Mucosa of rectum (tissue), 2 donors: Measurements from ENCODE around the gene COL18A1.
"Not testable (repeated sequence)": the region's sequence is repeated elsewhere in the genome, so short reads cannot be mapped to it uniquely, and the experiment has no call there.

Experiments
- H3K27ac ChIP-seq, 2 donors: one replicate each; pipeline ENCODE4 v1.7.0; 2013; ENCODE audit warnings: inconsistent platforms in 2 of 2, low read depth in 2 of 2, low read length in 2 of 2
- H3K27me3 ChIP-seq, 2 donors: one replicate each; pipeline ENCODE4 v1.7.0; 2013; ENCODE audit warnings: low read length in 2 of 2; ENCODE audit not compliant: control insufficient read depth in 2 of 2, insufficient read depth in 2 of 2
- H3K36me3 ChIP-seq, 2 donors: one replicate each; pipeline ENCODE4 v1.7.0; 2013; ENCODE audit warnings: low read length in 2 of 2; ENCODE audit not compliant: control insufficient read depth in 2 of 2, insufficient read depth in 2 of 2
- H3K4me1 ChIP-seq, 2 donors: one replicate each; pipeline ENCODE4 v1.7.0; 2013; ENCODE audit warnings: low read length in 2 of 2, mild to moderate bottlenecking in 1 of 2; ENCODE audit not compliant: control insufficient read depth in 2 of 2, insufficient read depth in 2 of 2
- H3K4me3 ChIP-seq, 2 donors: one replicate each; pipeline ENCODE4 v1.7.0; 2013; ENCODE audit warnings: low read length in 2 of 2
- H3K9ac ChIP-seq, 2 donors: one replicate each; pipeline ENCODE4 v1.7.0; 2013; ENCODE audit warnings: low read length in 2 of 2, low read depth in 1 of 2, mild to moderate bottlenecking in 1 of 2
- H3K9me3 ChIP-seq, 2 donors: one replicate each; pipeline ENCODE4 v1.7.0; 2013; ENCODE audit warnings: low read length in 2 of 2; ENCODE audit not compliant: control insufficient read depth in 2 of 2
- donor health status: healthy.
- donor health status: Normal muscosa, but diverticular disease.

COL18A1 gene

DNA sequence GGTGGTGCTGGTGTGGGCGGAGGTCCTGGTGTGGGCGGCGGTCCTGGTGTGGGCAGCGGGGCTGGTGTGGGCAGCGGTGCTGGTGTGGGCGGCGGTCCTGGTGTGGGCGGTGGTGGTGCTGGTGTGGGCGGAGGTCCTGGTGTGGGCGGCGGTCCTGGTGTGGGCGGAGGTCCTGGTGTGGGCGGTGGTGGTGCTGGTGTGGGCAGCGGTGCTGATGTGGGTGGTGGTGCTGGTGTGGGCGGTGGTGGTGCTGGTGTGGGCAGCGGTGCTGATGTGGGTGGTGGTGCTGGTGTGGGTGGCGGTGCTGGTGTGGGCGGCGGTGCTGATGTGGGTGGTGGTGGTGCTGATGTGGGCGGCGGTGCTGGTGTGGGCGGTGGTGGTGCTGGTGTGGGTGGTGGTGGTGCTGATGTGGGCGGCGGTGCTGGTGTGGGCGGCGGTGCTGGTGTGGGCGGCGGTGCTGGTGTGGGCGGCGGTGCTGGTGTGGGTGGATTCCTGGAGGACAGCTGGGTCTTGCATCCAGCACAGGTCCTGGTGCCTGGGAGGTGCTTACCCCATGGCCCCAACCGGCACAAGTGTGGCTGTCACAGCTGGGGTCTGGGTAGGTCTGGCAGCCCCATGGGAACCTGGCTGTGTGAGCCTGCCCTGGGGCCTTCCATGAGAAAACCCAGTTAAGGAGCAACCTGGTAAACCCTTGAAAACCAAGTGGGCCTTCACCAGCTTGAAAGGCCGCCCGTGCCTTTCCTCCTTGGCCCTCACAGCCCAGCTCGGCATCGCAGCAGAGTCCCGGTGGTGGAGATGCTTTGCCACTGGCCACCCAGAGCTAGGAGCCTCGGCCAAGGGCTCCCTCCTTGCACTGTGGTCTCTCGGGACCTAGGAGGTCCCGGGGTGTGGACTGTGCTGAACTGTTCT is 38.0 kb downstream of the COL18A1 start:
- H3K4me1 ChIP-seq, H3K36me3 ChIP-seq, H3K4me3 ChIP-seq, H3K9ac ChIP-seq, H3K27me3 ChIP-seq, H3K27ac ChIP-seq, H3K9me3 ChIP-seq: not testable (repeated sequence)

DNA sequence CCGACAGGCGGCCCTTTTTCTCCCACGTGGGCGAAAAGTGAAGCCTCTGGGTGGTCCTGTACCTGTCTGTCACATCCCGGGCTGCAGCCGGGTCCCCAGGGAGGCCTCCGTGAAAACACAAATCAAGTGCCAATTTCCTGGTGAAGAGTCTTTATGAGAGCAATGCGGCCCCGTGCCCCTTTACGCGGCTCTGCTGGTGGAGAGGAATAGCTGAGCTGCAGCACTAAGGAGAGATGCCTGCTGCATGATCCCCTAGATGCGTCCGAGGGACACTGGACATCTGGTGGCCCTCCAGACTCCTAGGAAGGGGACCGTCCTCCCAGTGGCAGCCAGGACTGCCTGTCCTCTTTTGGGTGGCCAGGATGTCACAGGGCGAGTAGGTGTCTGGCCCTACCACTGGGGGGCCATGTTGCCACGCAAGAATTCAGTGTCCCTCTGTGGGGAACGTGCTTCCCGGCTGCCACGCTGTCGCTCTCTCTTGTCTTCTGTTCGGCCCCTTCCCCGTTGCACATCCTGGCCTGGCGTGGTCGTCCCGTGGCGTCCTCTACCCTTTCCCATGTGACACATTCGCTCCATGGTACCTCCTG is 38.7 kb downstream of the COL18A1 start:
- H3K9ac ChIP-seq, result no peak overlapping the region
- H3K4me1 ChIP-seq, result peaks cover 0 to 6% of the 10 kb centered on the region in 2 donors
- H3K9me3 ChIP-seq, result peaks cover 0 to 2% of the 10 kb centered on the region in 2 donors
- H3K4me3 ChIP-seq, result no peak overlapping the region
- no peak overlapping the region for H3K27ac ChIP-seq
- no peaks in the 10 kb centered on the region for H3K36me3 ChIP-seq
- no peaks in the 10 kb centered on the region for H3K27me3 ChIP-seq

DNA sequence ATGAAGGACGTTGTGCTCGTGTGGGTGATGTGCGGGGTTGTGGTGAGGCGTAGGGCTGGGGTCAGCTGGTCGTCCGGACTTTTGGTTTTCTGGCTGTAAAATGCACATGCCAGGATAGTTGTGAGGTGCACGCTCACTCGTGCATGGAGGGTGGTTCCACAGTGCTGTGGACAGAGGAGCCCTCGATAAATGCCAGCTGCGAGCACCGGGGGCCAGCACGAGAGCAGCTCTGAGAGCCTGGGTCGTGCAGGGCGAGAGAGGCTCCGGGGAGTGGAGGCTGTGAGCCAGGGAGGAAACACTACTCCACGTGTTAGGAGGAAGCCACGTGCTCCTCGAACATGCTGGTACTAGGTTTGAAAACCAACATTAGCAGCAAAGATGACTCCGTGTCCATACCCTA is 39.4 kb downstream of the COL18A1 start:
- H3K27ac ChIP-seq, result no peak overlapping the region

DNA sequence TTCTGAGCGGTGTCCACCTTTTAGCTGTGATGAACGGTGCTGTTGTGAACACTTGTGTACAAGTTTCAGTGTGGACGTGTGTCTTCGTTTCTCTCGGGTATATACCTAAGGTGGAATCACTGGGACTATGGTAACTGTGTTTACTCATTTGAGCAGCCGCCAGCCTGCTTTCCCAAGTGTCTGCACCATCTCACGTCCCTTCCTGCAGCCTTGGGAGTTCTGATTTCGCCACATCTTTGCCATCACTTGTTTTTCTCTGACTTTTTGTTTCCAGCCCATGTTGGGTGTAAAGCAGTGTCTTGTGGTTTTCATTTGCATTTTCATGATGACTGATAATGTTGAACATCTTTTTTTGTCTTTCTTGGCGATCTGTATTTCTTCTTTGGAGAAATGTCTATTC is 40.4 kb downstream of the COL18A1 start:
- no peak overlapping the region for H3K4me3 ChIP-seq
- H3K27ac ChIP-seq, result no peak overlapping the region
- H3K9ac ChIP-seq, result no peak overlapping the region
- no peaks in the 10 kb centered on the region for H3K4me1 ChIP-seq
- no peaks in the 10 kb centered on the region for H3K27me3 ChIP-seq
- peaks cover 0 to 2% of the 10 kb centered on the region in 2 donors for H3K9me3 ChIP-seq
- no peaks in the 10 kb centered on the region for H3K36me3 ChIP-seq

More for the DNA sequence above, 39.4 kb downstream of the COL18A1 start:
- Histone ChIP-seq H3K9me3 (peaks cover 0 to 2% of the 10 kb centered on the region in 2 donors), H3K9ac (no peak overlapping the region), H3K27me3 (no peaks in the 10 kb centered on the region), H3K36me3 (no peaks in the 10 kb centered on the region), H3K4me1 (peaks cover 0 to 2% of the 10 kb centered on the region in 2 donors), H3K4me3 (no peak overlapping the region)

DNA sequence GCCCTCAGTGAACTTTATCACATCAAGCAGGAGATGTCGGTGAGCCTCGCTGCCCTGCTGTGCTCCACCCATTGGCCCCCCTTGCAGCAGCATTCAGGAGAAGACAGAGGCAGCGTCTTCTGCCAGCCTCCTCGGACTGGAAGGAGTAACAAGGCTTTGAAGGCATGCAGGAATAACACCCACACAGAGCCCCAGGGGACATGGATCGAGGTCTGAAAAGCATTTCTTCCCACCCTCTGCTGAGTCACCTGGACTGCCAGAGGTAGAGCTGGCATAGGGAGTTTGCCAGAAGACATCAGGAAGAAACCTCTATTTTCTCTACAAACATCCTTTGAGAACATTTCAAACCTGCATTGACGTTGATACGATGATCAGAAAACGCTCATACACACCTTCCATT is 42.9 kb downstream of the COL18A1 start:
- H3K9ac ChIP-seq, result no peak overlapping the region
- H3K27me3 ChIP-seq, result no peaks in the 10 kb centered on the region
- no peak overlapping the region for H3K27ac ChIP-seq
- no peaks in the 10 kb centered on the region for H3K36me3 ChIP-seq
- H3K9me3 ChIP-seq, result peaks cover 0 to 2% of the 10 kb centered on the region in 2 donors
- no peaks in the 10 kb centered on the region for H3K4me1 ChIP-seq
- no peak overlapping the region for H3K4me3 ChIP-seq

DNA sequence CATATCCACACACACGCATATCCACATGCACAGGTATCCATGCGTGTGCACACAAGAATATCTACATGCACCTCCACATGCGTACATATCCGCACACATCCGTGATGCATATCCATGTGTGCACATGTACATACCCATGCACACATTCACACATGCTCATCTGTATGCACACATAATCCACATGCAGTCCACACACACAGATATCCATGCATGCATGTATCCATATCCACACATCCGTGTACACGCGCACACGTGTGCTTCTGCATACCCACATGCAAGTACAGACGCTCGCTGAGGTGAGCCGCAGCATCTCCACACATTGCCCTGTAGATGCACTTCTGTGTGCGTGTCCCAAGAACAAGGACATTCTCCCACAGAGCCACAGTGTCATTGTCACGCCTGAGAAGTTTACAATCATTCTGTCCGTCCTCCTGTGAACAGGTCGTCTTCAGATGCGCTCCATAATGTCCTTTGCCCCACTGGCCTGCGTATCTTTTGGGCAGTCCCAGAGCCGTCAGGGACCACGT is 43.4 kb downstream of the COL18A1 start:
- H3K27me3 ChIP-seq, result no peaks in the 10 kb centered on the region
- no peak overlapping the region for H3K27ac ChIP-seq
- H3K9ac ChIP-seq, result no peak overlapping the region
- H3K4me3 ChIP-seq, result no peak overlapping the region
- H3K36me3 ChIP-seq, result no peaks in the 10 kb centered on the region
- no peaks in the 10 kb centered on the region for H3K4me1 ChIP-seq
- H3K9me3 ChIP-seq, result peaks cover 0 to 2% of the 10 kb centered on the region in 2 donors

DNA sequence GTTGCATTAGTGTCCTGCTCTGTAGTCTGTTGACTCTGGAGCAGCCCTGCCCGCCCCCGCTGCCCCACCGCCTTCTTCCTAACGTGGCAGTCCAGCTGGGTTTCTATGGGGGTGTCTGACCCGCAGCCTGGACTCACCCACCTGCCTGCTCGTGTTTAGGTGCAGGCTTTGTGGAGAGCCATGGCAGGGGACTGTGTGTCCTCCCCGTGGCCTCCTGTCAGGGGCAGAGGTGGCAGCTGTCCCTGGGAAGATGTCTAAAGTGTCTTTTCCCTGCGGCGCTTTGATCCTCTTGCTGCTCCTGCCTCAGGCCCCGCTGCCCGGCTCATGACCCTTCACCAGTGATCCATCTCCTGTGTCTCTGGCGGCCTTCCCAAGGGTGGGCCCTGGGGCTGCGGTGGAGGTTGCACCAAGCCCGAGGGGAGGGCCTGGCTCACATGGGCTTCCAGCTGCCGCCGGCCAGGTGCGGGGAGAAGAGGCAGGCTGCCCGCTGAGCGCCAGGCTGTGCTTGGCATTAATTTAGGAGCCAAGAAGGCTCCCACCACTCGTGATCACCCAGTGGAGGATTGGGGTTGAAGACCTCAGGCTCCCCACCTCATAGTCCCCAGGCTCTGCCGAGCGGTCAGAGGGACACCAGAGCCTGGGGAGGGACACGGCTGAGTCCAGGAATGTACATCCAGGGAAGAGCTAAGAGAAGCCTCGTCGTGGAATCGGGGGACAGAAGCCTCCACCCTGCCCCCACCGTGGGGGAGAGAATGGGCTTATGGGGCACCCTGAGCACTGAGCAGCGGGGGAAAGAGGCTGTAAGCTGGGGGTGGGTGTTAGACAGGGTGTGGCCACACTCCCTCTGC is 44.1 kb downstream of the COL18A1 start:
- H3K27me3 ChIP-seq, result no peaks in the 10 kb centered on the region
- H3K27ac ChIP-seq, result no peak overlapping the region
- no peak overlapping the region for H3K9ac ChIP-seq
- no peak overlapping the region for H3K4me3 ChIP-seq
- H3K9me3 ChIP-seq, result peaks cover 0 to 2% of the 10 kb centered on the region in 2 donors
- H3K36me3 ChIP-seq, result no peaks in the 10 kb centered on the region
- no peaks in the 10 kb centered on the region for H3K4me1 ChIP-seq

DNA sequence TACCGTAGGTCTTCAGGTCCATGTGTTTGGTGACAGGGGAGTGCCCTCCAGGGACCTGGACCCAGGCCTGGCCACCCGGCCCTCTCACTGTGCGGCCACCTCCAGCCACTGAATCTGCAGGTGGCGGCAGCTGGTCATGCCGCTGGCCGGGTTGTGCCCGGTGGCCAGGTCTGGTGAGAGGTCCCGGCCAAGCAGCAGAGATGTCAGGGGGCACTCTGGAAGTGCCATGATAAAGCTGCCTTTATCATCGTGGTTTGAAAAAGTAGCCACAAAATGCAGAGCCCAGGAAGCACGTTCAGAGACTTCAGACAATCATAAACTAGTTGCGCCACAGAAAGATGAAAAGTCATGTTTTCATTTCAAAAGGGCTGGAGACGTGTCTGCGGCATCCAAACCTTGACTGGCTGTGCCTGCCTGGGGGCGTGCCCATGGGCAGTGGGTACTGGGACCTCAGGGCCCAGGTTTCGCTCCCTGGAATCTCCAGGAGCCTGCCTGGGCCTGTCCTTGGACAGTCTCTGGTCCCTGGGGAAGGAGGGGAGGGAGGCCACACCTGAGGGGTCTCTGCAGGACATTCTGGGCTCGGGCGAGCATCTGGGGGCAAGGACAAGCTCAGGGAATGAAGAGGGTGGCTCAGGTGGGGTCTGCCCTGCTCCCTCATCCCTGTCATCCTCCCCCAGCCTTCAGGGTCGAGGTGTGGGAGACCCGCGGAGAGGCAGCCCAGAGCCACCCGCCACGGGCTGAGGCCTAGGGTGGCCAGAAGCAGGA is 44.9 kb downstream of the COL18A1 start:
- no peak overlapping the region for H3K27ac ChIP-seq
- H3K4me1 ChIP-seq, result no peaks in the 10 kb centered on the region
- peaks cover 0 to 2% of the 10 kb centered on the region in 2 donors for H3K9me3 ChIP-seq
- no peaks in the 10 kb centered on the region for H3K36me3 ChIP-seq
- H3K9ac ChIP-seq, result no peak overlapping the region
- H3K27me3 ChIP-seq, result no peaks in the 10 kb centered on the region
- no peak overlapping the region for H3K4me3 ChIP-seq

DNA sequence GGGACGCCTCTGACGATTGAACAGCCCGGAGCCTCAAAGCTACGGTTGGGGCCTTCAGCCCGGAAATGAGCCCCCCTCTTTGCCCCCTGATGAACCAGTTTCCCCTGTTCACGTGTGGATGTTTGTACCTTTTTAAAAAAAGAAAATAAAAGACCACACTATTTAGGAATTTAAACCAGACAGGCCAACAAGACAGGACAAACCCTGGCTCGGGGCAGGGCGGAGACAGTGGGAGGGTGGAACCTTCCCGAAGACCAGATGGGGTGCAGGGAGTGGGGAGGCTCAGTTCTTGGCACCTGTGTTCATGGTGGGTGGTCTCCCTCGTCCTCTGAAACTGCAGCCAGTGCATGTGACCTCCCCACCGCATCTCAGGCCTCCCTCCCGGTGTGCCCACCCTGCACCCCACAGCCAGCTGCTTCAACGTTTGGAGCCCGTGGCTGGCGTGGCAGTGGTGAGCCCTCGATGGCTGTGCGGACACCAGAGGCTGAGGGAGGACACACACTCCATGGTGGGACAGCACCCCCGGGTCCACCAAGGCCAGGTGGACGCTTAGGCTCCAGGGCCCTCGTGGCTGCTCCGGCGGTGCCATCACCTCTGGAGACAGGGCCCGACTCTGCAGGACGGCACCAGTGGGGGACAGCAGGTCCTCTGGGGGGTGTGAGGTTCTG is 45.6 kb downstream of the COL18A1 start:
- Histone ChIP-seq H3K4me3 (no peak overlapping the region), H3K9me3 (peaks cover 0 to 2% of the 10 kb centered on the region in 2 donors), H3K27ac (no peak overlapping the region), H3K9ac (no peak overlapping the region), H3K27me3 (no peaks in the 10 kb centered on the region), H3K4me1 (no peaks in the 10 kb centered on the region), H3K36me3 (no peaks in the 10 kb centered on the region)
